ENCODE data around the gene LCTL.

DNA sequence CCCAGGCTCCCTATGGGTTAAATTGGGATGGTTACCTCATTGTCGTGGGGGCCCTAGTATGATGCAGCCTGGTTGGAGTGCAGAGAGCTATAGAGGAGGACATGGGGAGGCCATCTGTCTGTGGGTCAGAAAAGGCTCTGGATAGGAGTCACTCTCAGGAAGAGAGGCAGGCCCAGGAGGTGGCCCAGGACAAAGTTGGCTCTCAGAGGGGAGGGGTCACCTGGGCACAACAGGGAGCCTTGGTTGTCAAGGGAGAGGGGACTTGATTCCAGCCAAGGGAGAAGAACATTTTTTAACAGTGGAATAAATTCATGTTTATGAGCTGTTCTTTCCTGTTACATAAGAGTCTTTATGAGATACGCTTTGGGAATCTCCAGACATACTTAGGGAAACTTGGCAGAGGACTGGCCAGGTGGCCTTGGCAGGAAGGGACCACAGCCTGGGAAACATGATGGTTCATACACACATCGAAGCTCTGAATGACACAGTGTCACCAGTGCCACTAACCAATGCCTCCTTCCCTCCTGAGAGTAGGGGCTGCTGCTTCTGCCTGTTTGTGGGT, 27.5 kb upstream of the LCTL start:
- TF ChIP-seq, protein P1, sequence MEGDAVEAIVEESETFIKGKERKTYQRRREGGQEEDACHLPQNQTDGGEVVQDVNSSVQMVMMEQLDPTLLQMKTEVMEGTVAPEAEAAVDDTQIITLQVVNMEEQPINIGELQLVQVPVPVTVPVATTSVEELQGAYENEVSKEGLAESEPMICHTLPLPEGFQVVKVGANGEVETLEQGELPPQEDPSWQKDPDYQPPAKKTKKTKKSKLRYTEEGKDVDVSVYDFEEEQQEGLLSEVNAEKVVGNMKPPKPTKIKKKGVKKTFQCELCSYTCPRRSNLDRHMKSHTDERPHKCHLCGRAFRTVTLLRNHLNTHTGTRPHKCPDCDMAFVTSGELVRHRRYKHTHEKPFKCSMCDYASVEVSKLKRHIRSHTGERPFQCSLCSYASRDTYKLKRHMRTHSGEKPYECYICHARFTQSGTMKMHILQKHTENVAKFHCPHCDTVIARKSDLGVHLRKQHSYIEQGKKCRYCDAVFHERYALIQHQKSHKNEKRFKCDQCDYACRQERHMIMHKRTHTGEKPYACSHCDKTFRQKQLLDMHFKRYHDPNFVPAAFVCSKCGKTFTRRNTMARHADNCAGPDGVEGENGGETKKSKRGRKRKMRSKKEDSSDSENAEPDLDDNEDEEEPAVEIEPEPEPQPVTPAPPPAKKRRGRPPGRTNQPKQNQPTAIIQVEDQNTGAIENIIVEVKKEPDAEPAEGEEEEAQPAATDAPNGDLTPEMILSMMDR (conservative IDR thresholded peaks at IDR 0.05 in 1 of 2, IDR thresholded peaks at IDR 0.05 in 1 of 2; ENCODE audit: extremely low read depth in 1 of 2, insufficient read depth in 1 of 2, low read depth in 1 of 2, low read length in 2 of 2) = no peak
- no peak for TF ChIP-seq EZH2 (IDR thresholded peaks at IDR 0.05; ENCODE audit: borderline replicate concordance, low read length)

Measured in mammary epithelial cell (primary cell).